Cardiac septum (tissue), 1 donor: ENCODE data around the gene S1PR1. TPM values are rescaled to one million over a fixed set of nuclear protein-coding genes. Genes with fewer than 3 reads are reported as not detected.
"Not testable (repeated sequence)": the region's sequence is repeated elsewhere in the genome, so short reads cannot be mapped to it uniquely, and the experiment has no call there.

ENCODE experiments used
- DNase-seq: peaks from one replicate; pipeline ENCODE4 v3.0.0-alpha.2; 2020; ENCODE audit warnings: low spot score
- intact Hi-C: fragments of 100-400 bp; cut with DNase I; formaldehyde crosslinking; loops from one replicate; pipeline ENCODE4 v1.14.0; 2022
- total RNA-seq: library from RNA; stranded (reverse); fragmentation: NEBNext Ultra II Directional; extraction: Animal tissue kit (Norgen Biotek cat#: 25700); gene quantifications from one replicate; pipeline ENCODE4 v1.2.1, GENCODE V29; 2021
- donor health status: DM: no; HTN: no; CAD: no.

The S1PR1 gene
- total RNA-seq, 1 donor from 2014 or later, result 57.9 TPM

DNA sequence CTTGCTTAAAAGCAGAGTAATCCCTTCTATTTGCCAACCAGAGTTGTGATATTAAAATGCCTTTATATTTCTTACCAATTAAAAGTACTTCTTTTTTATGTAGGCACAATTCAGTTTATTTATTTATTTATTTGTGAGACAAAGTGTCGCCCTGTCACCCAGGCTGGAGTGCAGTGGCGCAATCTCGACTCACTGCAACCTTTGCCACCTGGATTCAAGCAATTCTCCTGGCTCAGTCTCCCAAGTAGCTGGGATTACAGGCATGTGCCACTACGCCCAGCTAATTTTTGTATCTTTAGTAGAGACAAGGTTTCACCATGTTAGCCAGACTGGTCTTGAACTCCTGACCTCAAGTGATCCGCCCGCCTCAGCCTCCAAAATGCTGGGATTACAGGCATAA lies 17.9 kb upstream of the S1PR1 start:
- DNase-seq, intact Hi-C loops: not testable (repeated sequence)

DNA sequence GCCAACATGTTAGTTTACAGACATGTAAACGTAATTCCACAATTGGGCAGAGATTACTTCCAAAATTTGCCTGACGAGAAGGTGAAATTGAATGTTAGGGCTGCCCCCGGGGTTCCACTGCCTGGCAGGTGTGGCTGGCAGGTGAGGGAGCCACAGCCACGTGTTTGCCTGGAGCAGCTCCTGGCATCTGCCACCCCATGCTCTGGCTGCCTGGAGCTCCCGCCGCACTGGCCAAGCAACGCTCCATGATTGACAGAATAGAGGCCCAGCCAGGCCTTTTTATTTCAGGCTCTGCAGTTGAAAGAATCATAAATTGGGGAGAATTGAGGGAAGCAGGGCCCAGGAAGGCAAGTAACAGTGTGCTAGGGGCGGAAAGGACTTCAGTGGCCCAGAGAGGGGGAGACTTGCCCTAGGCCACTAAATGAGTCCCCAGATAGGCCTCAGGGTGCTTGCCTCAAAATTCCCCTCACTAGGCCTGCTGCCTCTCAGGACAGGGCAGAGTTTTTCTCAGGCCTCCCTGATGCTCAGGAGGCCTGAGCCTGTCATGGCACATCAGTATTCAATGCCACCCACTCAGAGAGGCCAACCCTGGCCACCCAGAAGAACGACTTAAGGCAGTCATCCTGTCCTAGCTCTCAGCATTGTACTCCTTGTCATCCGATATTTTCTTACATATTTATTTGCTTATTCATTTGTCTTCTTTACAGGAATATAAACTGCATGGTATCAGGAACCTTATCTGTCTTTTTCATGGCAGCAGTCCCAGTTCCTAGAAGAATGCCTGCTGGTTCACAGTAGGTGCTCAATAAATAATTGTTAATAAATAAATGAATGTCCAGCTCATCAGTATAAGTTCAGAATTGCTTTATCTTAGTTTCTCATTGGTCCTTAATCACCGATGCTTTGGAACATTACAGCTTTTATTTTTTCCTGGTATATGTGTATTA lies 16.6 kb upstream of the S1PR1 start:
- peak; percentile 80 for DNase-seq

DNA sequence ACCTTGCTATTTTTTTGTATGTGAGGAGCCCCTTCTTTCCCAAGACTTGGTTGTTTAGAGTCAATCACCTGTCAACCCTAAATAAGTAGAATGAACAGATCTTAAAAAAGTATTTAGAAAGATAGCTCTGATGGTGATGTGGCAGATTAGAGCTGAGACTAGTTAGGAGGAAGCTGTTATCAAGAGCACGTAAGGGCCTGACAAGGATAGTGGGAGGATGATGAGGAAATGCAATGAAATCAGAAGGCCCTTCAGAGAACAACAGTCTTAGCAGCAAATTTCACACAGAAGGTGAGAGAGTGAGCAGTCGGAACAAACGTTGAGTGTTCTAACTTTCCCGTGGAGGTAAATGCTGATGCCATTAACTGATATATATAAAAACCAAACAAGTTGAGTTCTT lies 15.9 kb upstream of the S1PR1 start:
- DNase-seq, result no peak
- intact Hi-C loops, result no loop called here

More for the DNA sequence above, 16.6 kb upstream of the S1PR1 start:
- intact Hi-C loops, result no loop called here

DNA sequence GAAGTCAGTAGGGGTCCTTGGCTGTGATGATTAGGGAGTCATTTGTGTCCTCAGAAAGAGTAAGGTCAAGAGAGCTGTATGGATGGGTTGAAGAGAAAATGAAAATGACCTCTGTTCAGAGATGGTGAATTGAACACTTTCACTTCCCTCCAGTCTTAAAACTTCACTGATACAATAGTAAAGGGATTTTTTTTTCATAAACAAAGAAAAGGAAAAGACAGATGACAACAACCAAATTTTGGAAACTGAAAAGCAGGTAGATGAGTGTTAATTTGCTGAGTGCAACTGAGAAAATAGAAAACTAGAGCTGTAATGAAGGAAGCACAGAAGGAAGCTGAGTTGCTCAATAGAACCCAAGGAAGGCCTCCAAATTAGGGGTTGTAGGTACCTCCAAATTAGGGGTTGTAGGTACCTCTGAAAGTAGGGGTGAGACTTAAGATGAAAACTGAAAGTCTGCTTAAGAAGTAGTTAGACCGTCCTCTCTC lies 14.8 kb upstream of the S1PR1 start:
- no peak for DNase-seq
- intact Hi-C loops, result no loop called here

DNA sequence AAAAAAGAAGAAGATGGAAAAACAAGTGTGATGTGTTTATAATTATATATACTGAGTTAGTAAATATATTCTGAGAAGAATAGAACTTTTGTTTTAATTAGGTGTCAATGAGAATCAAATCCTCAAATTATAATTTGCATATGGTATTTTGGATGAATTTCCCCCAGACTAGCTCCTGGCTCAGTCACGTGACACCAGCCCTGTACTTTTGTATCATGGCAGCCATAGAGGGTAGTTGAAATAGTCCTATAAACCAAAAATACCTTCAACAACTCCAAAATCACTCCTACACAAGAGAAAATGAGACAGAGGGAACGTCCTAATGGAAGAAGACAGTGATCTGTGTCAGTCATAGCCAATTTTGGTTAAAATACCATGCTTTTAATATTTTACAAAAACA lies 9.0 kb upstream of the S1PR1 start:
- intact Hi-C loops, result no loop called here
- no peak for DNase-seq

DNA sequence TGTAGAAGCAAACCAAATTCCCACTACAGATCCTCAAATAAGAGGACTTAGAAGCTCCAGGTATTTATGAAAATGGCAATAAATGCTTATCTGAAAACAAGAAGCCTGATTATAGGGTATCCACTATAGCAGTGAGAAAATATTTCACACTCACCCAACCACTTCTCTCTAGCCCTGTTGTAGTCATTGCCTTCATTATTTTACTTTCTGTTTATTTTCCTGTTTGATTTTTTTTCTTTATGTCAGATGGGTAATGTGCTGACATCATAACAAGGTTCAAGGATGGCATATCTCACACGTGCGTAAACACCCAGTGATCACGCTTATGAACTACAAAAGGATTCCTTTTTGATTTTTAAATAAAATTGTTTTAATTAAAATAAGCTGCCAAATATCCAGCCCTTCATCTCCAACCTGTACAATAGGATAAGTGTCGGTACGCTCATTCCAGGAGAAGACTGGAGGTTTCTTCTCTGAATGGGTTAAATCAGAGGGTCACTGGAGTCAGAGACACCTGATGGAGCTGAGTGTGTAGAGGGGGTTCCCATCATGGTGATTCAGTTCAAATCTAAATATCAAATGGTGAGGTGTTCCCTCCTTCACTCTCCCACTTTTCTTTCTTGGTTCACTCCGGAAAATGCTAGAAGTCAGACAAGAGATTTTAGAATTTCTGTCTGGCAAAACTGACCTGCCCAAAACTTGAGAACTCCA lies 8.2 kb upstream of the S1PR1 start:
- DNase-seq, result no peak
- intact Hi-C loops, result no loop called here

DNA sequence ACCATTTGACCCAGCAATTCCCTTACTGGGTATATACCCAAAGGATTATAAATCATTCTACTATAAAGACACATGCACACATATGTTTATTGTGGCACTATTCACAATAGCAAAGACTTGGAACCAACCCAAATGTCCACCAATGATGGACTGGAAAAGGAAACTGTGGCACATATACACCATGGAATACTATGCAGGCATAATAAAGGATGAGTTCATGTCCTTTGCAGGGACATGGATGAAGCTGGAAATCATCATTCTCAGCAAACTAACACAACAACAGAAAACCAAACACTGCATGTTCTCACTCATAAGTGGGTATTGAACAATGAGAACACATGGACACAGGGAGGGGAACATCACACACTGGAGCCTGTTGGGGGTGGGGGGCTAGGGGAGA lies 4.6 kb upstream of the S1PR1 start:
- DNase-seq, intact Hi-C loops: not testable (repeated sequence)

DNA sequence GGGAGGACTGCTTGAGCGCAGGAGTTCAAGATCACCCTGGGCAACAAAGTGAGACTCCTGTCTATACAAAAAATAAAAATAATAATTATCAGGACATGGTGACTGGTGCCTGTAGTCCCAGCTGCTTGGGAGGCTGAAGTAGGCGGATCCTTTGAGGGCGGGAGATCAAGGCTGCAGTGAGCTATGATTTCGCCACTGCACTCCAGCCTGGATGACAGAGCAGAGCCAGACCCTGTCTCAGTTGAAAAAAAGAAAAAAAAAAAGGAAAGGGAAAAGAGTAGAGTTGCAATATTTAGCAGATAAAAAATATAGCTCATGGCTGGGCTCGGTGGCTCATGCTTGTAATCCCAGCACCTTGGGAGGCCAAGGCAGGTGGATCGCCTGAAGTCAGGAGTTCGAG lies 3.3 kb upstream of the S1PR1 start:
- intact Hi-C loops, result no loop called here

DNA sequence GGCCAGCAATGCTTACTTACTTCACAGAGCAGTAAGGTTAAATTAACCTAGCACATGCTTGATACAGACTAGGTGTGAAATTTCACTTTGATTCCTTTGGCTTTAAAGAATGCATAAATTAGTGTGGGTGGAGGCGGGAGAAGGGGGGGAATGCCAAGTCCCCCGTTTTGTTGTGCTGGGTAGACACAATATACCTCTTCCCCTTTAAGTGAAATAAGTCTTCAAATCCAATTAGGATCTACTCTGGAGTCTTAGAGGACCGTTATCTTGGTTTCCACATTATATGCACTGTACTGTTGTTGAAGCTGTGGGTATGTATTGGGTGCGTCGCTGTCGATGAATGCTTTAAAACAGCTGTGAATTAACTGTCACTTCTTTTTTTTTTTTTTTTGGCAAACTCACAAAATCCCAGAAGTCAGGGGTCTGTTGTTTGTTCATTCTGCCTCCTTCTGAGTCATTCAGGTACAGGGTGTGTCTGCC lies 1.6 kb upstream of the S1PR1 start:
- intact Hi-C loops, result loop anchor here (5.0 kb wide), 3 partner anchors 53 to 193 kb away; no protein-coding TSS in a partner anchor
- DNase-seq, result no peak

More for the DNA sequence above, 3.3 kb upstream of the S1PR1 start:
- DNase-seq, result no peak

DNA sequence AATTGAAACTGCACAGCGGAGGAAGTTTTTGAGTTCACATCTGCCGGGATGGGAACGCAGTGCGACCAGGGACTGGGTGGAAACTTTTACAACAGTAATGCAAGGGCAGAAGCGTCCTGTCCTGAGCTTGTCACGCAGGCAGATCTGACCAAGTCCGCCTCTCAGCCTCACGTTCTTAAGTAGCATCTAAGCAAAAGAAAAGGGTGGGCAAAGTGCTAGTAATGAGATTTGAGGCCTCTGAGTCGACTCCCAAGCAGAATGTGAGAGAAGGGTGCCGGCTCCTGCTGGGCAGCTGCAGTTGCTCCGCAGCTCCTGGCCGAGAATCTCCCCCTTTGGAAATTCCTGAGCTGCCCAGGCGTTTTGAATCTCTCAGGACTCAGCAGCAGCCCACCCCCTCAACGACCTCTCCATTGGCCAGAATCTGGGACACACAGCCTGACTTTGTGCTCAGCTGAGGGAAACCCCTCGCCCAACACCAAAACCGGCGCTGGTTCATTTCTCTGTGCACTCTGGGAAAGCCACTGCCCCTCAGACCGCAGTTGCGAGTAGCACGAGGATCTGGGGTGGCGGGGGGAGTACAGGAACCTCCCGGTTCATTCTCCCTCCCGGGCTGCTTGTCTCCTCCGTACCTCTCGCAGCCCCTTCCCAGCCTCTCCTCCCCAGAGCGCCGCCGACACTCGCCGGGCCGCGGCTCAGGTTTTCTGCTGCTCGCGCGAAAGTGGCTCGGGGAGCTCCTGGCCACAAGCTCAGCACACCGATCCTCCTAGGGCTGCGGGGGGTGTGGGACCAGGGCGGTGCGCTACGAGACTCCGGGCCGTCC lies 913 bp upstream of the S1PR1 start:
- peak; percentile 80 for DNase-seq
- intact Hi-C loops, result loop anchor here (2.0 to 5.0 kb wide), 4 partner anchors 31 to 194 kb away; no protein-coding TSS in a partner anchor

DNA sequence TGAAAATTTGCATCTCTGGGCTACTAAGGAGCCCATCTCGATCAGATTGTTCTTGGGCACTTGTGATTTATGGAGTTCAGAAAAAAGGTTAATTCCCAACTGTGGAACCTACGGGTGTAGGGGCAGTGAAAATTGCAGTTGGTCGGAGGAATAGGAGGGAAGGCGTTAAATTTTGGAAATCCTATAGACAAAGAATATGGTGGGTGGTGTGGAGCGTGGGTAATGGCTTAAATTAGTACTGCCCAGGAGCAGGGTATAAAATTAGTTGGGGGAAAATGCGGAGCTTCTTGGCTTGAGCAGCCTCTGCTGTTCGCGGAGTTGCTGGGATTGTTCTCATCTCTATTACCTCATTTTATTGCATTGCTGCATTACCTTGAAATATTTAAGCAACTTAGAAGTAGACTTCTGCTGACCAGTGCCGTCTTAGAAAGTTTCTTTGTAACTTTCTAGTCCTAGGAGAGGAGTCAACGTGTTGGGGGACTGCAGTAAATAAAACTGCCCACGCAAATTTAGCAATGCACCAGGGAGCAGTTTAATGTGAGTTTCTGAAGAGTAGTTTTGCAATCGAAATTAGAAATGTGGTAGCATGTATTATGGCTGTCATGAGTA lies 514 bp downstream of the S1PR1 start:
- no peak for DNase-seq
- intact Hi-C loops, result loop anchor here (1.0 to 5.0 kb wide), 5 partner anchors 33 to 342 kb away; no protein-coding TSS in a partner anchor

DNA sequence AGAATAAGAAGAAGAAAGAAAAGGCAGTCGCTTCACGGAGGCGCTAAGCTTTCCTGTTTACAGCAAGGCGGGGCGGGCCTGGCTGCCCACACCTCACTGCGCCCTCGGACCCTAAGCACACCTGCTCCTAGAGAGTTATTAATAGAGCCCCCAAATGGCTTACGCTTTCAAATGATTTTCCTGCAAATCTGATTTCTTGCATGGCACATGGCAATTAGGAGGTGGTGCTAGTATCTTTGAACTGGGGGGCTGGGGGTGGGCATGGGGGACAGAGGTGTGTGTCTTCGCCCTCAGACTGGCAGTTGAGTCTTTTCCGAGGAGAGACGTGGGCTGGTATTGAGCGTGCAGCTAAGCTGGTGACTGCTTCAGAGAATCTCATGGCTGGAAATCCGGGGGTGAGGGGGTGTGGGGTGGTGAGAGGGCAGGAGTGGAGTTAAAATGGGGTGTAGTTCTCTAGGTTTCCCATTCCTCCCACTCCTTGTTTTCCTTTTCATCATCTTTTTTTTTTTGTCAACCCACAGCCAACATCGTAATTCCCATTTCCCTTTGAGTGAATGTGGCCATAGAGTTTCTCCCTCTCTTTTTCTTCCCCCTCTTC lies 1.3 kb downstream of the S1PR1 start:
- intact Hi-C loops, result loop anchor here (1.0 to 5.0 kb wide), 8 partner anchors 27 to 317 kb away; no protein-coding TSS in a partner anchor
- no peak for DNase-seq

DNA sequence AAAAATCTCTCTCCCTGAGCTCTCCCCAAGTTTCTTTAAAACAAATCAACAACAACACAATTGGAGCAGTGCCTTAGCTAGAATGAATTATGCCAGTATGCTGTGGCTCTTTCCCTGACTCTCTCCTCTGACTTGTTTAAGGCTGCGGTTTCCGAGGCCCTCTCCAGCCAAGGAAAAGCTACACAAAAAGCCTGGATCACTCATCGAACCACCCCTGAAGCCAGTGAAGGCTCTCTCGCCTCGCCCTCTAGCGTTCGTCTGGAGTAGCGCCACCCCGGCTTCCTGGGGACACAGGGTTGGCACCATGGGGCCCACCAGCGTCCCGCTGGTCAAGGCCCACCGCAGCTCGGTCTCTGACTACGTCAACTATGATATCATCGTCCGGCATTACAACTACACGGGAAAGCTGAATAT lies 1.9 kb downstream of the S1PR1 start:
- intact Hi-C loops, result loop anchor here (1.0 to 5.0 kb wide), 8 partner anchors 26 to 318 kb away; no protein-coding TSS in a partner anchor
- DNase-seq, result peak; percentile 95

DNA sequence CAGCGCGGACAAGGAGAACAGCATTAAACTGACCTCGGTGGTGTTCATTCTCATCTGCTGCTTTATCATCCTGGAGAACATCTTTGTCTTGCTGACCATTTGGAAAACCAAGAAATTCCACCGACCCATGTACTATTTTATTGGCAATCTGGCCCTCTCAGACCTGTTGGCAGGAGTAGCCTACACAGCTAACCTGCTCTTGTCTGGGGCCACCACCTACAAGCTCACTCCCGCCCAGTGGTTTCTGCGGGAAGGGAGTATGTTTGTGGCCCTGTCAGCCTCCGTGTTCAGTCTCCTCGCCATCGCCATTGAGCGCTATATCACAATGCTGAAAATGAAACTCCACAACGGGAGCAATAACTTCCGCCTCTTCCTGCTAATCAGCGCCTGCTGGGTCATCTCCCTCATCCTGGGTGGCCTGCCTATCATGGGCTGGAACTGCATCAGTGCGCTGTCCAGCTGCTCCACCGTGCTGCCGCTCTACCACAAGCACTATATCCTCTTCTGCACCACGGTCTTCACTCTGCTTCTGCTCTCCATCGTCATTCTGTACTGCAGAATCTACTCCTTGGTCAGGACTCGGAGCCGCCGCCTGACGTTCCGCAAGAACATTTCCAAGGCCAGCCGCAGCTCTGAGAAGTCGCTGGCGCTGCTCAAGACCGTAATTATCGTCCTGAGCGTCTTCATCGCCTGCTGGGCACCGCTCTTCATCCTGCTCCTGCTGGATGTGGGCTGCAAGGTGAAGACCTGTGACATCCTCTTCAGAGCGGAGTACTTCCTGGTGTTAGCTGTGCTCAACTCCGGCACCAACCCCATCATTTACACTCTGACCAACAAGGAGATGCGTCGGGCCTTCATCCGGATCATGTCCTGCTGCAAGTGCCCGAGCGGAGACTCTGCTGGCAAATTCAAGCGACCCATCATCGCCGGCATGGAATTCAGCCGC lies 2.5 kb downstream of the S1PR1 start:
- DNase-seq, result no peak
- intact Hi-C loops, result loop anchor here (2.0 to 5.0 kb wide), 7 partner anchors 25 to 319 kb away; no protein-coding TSS in a partner anchor

DNA sequence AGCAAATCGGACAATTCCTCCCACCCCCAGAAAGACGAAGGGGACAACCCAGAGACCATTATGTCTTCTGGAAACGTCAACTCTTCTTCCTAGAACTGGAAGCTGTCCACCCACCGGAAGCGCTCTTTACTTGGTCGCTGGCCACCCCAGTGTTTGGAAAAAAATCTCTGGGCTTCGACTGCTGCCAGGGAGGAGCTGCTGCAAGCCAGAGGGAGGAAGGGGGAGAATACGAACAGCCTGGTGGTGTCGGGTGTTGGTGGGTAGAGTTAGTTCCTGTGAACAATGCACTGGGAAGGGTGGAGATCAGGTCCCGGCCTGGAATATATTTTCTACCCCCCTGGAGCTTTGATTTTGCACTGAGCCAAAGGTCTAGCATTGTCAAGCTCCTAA lies 3.2 kb downstream of the S1PR1 start:
- intact Hi-C loops, result no loop called here
- no peak for DNase-seq

DNA sequence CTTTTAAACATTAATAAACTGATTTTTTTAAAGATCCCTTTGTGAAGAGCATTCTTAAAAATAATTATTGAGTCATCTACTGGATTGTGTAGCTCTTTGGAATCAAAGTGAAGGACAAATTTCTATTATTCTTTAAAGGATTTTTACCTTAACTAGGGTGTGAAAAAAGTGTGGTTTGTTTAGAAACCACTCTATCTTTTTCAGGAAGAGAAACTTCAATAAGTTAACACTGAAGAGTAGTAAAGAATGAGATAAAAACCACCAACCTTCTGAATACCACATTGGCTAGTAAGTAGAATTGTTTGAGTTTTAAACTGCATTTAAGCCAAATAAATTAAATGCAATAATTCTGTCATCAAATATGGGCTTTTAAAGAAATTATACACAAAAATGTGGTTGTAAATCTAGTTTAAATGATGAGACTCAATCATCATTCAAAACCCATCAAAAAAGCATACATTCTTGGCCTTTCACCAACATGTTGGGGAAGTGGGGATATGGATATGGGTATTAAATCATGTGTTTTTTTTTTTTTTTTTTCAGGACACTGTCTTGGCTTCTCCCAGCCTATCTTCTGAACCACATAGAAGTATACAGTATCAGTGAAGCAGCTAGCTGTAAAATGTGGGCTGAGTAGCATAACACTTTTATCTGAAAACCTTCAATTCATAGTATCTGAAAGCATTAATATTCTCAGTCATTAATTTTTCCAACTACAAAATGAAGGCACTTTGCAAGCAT lies 4.8 kb downstream of the S1PR1 start:
- DNase-seq, result no peak
- intact Hi-C loops, result no loop called here
